OCI-LY1 (cell line): ENCODE measurements around the gene LTBP2.

ENCODE experiments used
- H2AFZ ChIP-seq: fragments of 200-600 bp; sonication (generic), shearing (Covaris generic); 2 replicates; pipeline ENCODE4 v1.6.0; 2014; ENCODE audit warnings: antibody characterized with exemption, mild to moderate bottlenecking, low read length
- H3F3A ChIP-seq: fragments of 200-600 bp; sonication (generic), shearing (Covaris generic); 2 replicates; pipeline ENCODE4 v1.6.0; 2014; ENCODE audit warnings: mild to moderate bottlenecking, antibody characterized with exemption, low read length, moderate library complexity; ENCODE audit not compliant: insufficient read depth
- H3K27ac ChIP-seq: fragments of 200-600 bp; sonication (generic); 2 replicates; pipeline ENCODE4 v1.5.1; 2014; ENCODE audit warnings: low read length, mixed run types, mild to moderate bottlenecking, low read depth; ENCODE audit not compliant: poor library complexity, severe bottlenecking
- H3K27me3 ChIP-seq: fragments of 200-600 bp; sonication (generic); 2 replicates; pipeline ENCODE4 v1.6.0; 2014; ENCODE audit warnings: antibody characterized with exemption, mild to moderate bottlenecking, low read length, moderate library complexity; ENCODE audit not compliant: insufficient read depth
- H3K36me3 ChIP-seq: fragments of 200-600 bp; sonication (generic); 2 replicates; pipeline ENCODE4 v1.6.1; 2014; ENCODE audit warnings: mild to moderate bottlenecking, antibody characterized with exemption, low read length, moderate library complexity, mixed read lengths; ENCODE audit not compliant: insufficient read depth
- H3K4me1 ChIP-seq: fragments of 200-600 bp; sonication (generic); 2 replicates; pipeline ENCODE4 v1.5.1; 2014; ENCODE audit warnings: mild to moderate bottlenecking, low read length, moderate library complexity; ENCODE audit not compliant: insufficient read depth, severe bottlenecking
- H3K4me2 ChIP-seq: fragments of 200-600 bp; sonication (generic), shearing (Covaris generic); 2 replicates; pipeline ENCODE4 v1.6.1; 2014; ENCODE audit warnings: low read length
- H3K4me3 ChIP-seq: fragments of 200-600 bp; sonication (generic); 2 replicates; pipeline ENCODE4 v1.5.1; 2014; ENCODE audit warnings: low read length, low read depth, mild to moderate bottlenecking, mixed read lengths; ENCODE audit not compliant: poor library complexity, severe bottlenecking
- H3K79me2 ChIP-seq: fragments of 200-600 bp; shearing (Covaris generic); 2 replicates; pipeline ENCODE4 v1.6.1; 2016; ENCODE audit warnings: mixed run types, low read length, mixed read lengths; ENCODE audit not compliant: insufficient read depth
- H3K9ac ChIP-seq: fragments of 200-600 bp; sonication (generic), shearing (Covaris generic); 2 replicates; pipeline ENCODE4 v1.6.1; 2014; ENCODE audit warnings: mild to moderate bottlenecking, low read length, mixed read lengths
- H3K9me2 ChIP-seq: fragments of 200-600 bp; sonication (generic), shearing (Covaris generic); 2 replicates; pipeline ENCODE4 v1.6.1; 2014; ENCODE audit warnings: low read depth, mild to moderate bottlenecking, low read length, mixed read lengths
- H3K9me3 ChIP-seq: fragments of 200-600 bp; shearing (Covaris generic); 2 replicates; pipeline ENCODE4 v1.6.1; 2014; ENCODE audit warnings: low read length, mixed read lengths
- H4K20me1 ChIP-seq: fragments of 200-600 bp; sonication (generic), shearing (Covaris generic); 2 replicates; pipeline ENCODE4 v1.6.0; 2016; ENCODE audit warnings: mild to moderate bottlenecking, low read length; ENCODE audit not compliant: insufficient read depth
- CTCF ChIP-seq: fragments of 200-600 bp; sonication (generic), shearing (Covaris generic); IDR thresholded peaks from 2 replicates; pipeline ENCODE4 v1.5.1; 2017; ENCODE audit warnings: mild to moderate bottlenecking, antibody characterized with exemption, low read length, moderate library complexity, mixed read lengths
- EZH2 ChIP-seq: fragments of 200-600 bp; sonication (generic), shearing (Covaris generic); IDR thresholded peaks from 2 replicates; pipeline ENCODE4 v1.8.0; 2017; ENCODE audit warnings: borderline replicate concordance, mixed run types, mild to moderate bottlenecking, antibody characterized with exemption, low read length, moderate library complexity, mixed read lengths

LTBP2 gene

GRCh38 chr14:74545386-74545785 is 66.7 kb downstream of the LTBP2 start:
- H3K9ac ChIP-seq: no peak overlapping the region
- H3K9me3 ChIP-seq: no peaks in the 10 kb centered on the region
- H3K4me1 ChIP-seq: no peaks in the 10 kb centered on the region
- H3K27me3 ChIP-seq: no peaks in the 10 kb centered on the region
- H3K36me3 ChIP-seq: no peaks in the 10 kb centered on the region
- no peaks in the 10 kb centered on the region for H3K79me2 ChIP-seq
- TF ChIP-seq CTCF: no peak
- no peak for TF ChIP-seq EZH2
- H3K4me3 ChIP-seq: no peak overlapping the region
- H3K4me2 ChIP-seq: no peak overlapping the region
- H4K20me1 ChIP-seq: no peaks in the 10 kb centered on the region
- H3K27ac ChIP-seq: no peak overlapping the region
- H3K9me2 ChIP-seq: no peaks in the 10 kb centered on the region
- H3F3A ChIP-seq: no peaks in the 10 kb centered on the region
- H2AFZ ChIP-seq: no peak overlapping the region

GRCh38 chr14:74543771-74544438 is 68.1 kb downstream of the LTBP2 start:
- TF ChIP-seq CTCF (no peak), EZH2 (no peak)

GRCh38 chr14:74542056-74542685 is 69.9 kb downstream of the LTBP2 start:
- Histone ChIP-seq H4K20me1 (no peaks in the 10 kb centered on the region), H3K79me2 (no peaks in the 10 kb centered on the region), H3K27ac (no peak overlapping the region), H3K27me3 (no peaks in the 10 kb centered on the region), H3K4me3 (no peak overlapping the region), H3K9ac (no peak overlapping the region), H3K9me2 (no peaks in the 10 kb centered on the region), H3K4me1 (no peaks in the 10 kb centered on the region), H3K4me2 (no peak overlapping the region), H3K9me3 (no peaks in the 10 kb centered on the region), H2AFZ (no peak overlapping the region), H3K36me3 (no peaks in the 10 kb centered on the region), H3F3A (no peaks in the 10 kb centered on the region)
- TF ChIP-seq CTCF: no peak
- TF ChIP-seq EZH2: no peak

More at GRCh38 chr14:74543771-74544438, 68.1 kb downstream of the LTBP2 start:
- Histone ChIP-seq H3K27me3 (no peaks in the 10 kb centered on the region), H3K9me3 (no peaks in the 10 kb centered on the region), H3K27ac (no peak overlapping the region), H3K9ac (no peak overlapping the region), H2AFZ (no peak overlapping the region), H3K4me2 (no peak overlapping the region), H4K20me1 (no peaks in the 10 kb centered on the region), H3K4me1 (no peaks in the 10 kb centered on the region), H3K36me3 (no peaks in the 10 kb centered on the region), H3K4me3 (no peak overlapping the region), H3K9me2 (no peaks in the 10 kb centered on the region), H3F3A (no peaks in the 10 kb centered on the region), H3K79me2 (no peaks in the 10 kb centered on the region)
